Measurements from ENCODE around the gene FAM184B.
"Not testable (repeated sequence)": the region's sequence is repeated elsewhere in the genome, so short reads cannot be mapped to it uniquely, and the experiment has no call there.

The FAM184B gene

GRCh38 chr4:17718471-17718870, 63.0 kb downstream of the FAM184B start:
- DNase-seq (ENCODE audit: low read depth): no peak

GRCh38 chr4:17717301-17717700, 64.1 kb downstream of the FAM184B start:
- no peak for DNase-seq (ENCODE audit: low read depth)

- no peak for DNase-seq (ENCODE audit: low read depth)
These were observed 65.9 kb downstream of the FAM184B start for GRCh38 chr4:17715511-17715910.

- no peak for DNase-seq (ENCODE audit: low read depth)
These were observed 67.6 kb downstream of the FAM184B start for GRCh38 chr4:17713779-17714178.

- no peak for DNase-seq (ENCODE audit: low read depth)
These were observed 69.3 kb downstream of the FAM184B start for GRCh38 chr4:17712166-17712565.

- DNase-seq (ENCODE audit: low read depth): not testable (repeated sequence)
These were observed 70.2 kb downstream of the FAM184B start for GRCh38 chr4:17711206-17711605.

GRCh38 chr4:17709763-17710068, 71.7 kb downstream of the FAM184B start:
- no peak for DNase-seq (ENCODE audit: low read depth)

GRCh38 chr4:17708992-17709762, 72.2 kb downstream of the FAM184B start:
- DNase-seq (ENCODE audit: low read depth): no peak

GRCh38 chr4:17707671-17708070, 73.8 kb downstream of the FAM184B start:
- DNase-seq (ENCODE audit: low read depth): no peak

GRCh38 chr4:17705107-17705506, 76.3 kb downstream of the FAM184B start:
- DNase-seq (ENCODE audit: low read depth): no peak

GRCh38 chr4:17704020-17704650, 77.3 kb downstream of the FAM184B start:
- DNase-seq (ENCODE audit: low read depth): no peak

GRCh38 chr4:17702641-17703040, 78.8 kb downstream of the FAM184B start:
- DNase-seq (ENCODE audit: low read depth): no peak

- DNase-seq (ENCODE audit: low read depth): no peak
These were observed 79.5 kb downstream of the FAM184B start for GRCh38 chr4:17701882-17702281.

- no peak for DNase-seq (ENCODE audit: low read depth)
These were observed 80.1 kb downstream of the FAM184B start for GRCh38 chr4:17701138-17701839.

GRCh38 chr4:17699380-17699779, 82.0 kb downstream of the FAM184B start:
- DNase-seq (ENCODE audit: low read depth): no peak

- no peak for DNase-seq (ENCODE audit: low read depth)
These were observed 83.3 kb downstream of the FAM184B start for GRCh38 chr4:17698116-17698515.

- DNase-seq (ENCODE audit: low read depth): no peak
These were observed 86.1 kb downstream of the FAM184B start for GRCh38 chr4:17695341-17695740.

- DNase-seq (ENCODE audit: low read depth): no peak
These were observed 86.9 kb downstream of the FAM184B start for GRCh38 chr4:17694552-17694951.

GRCh38 chr4:17690898-17691297, 90.5 kb downstream of the FAM184B start:
- no peak for DNase-seq (ENCODE audit: low read depth)

- no peak for DNase-seq (ENCODE audit: low read depth)
These were observed 91.3 kb downstream of the FAM184B start for GRCh38 chr4:17690135-17690534.

- no peak for DNase-seq (ENCODE audit: low read depth)
These were observed 93.4 kb downstream of the FAM184B start for GRCh38 chr4:17688011-17688441.

- DNase-seq (ENCODE audit: low read depth): no peak
These were observed 94.1 kb downstream of the FAM184B start for GRCh38 chr4:17687237-17687857.

GRCh38 chr4:17684648-17685047, 96.8 kb downstream of the FAM184B start:
- DNase-seq (ENCODE audit: low read depth): not testable (repeated sequence)
